C1 segment of cervical spinal cord (tissue), 14 donors: ENCODE data around the gene SYTL1.

Experiments used
- DNase-seq, 14 donors: peaks; one replicate each; lab custom pipeline; 2025; lab: John Stamatoyannopoulos, UW

The SYTL1 gene

GRCh38 chr1:27318136-27318535, 23.7 kb upstream of the SYTL1 start:
- peak in 1 of 14 donors; percentile 82 for DNase-seq

- DNase-seq = peak in 2 of 14 donors; percentile 36 to 98
Measured at GRCh38 chr1:27318596-27318995, 23.2 kb upstream of the SYTL1 start.

- peak; percentile 81 to 99 (median 94) for DNase-seq
Measured at GRCh38 chr1:27321813-27322568, 19.8 kb upstream of the SYTL1 start, which contains the start of gene TMEM222. Gene TMEM222 (plus strand): TSS chr1:27322163. CDS start chr1:27322198, 35 bp downstream.

GRCh38 chr1:27322569-27323240, 19.1 kb upstream of the SYTL1 start:
- peak in 2 of 14 donors; percentile 24 to 57 for DNase-seq

GRCh38 chr1:27325286-27325685, 16.5 kb upstream of the SYTL1 start:
- no peak for DNase-seq

GRCh38 chr1:27327964-27328363, 13.9 kb upstream of the SYTL1 start:
- DNase-seq = no peak

GRCh38 chr1:27330786-27331185, 11.0 kb upstream of the SYTL1 start:
- no peak for DNase-seq

- DNase-seq = no peak
Measured at GRCh38 chr1:27331426-27331825, 10.4 kb upstream of the SYTL1 start.

- peak in 1 of 14 donors; percentile 9 for DNase-seq
Measured at GRCh38 chr1:27331922-27332321, 9.9 kb upstream of the SYTL1 start.

GRCh38 chr1:27332536-27333281, 9.1 kb upstream of the SYTL1 start:
- DNase-seq = peak in 3 of 14 donors; percentile 9 to 34 (median 30)

- no peak for DNase-seq
Measured at GRCh38 chr1:27333717-27334279, 8.0 kb upstream of the SYTL1 start.

GRCh38 chr1:27335506-27336422, 6.1 kb upstream of the SYTL1 start:
- DNase-seq = no peak

GRCh38 chr1:27336756-27337155, 5.1 kb upstream of the SYTL1 start:
- DNase-seq = no peak

GRCh38 chr1:27338751-27339150, 3.1 kb upstream of the SYTL1 start:
- no peak for DNase-seq

GRCh38 chr1:27339213-27339612, 2.6 kb upstream of the SYTL1 start:
- DNase-seq = no peak

- DNase-seq = peak in 1 of 14 donors; percentile 47
Measured at GRCh38 chr1:27342391-27342777, 562 bp downstream of the SYTL1 start.

GRCh38 chr1:27342778-27343638, 1.2 kb downstream of the SYTL1 start:
- peak in 1 of 14 donors; percentile 62 for DNase-seq

- DNase-seq = peak in 1 of 14 donors; percentile 51
Measured at GRCh38 chr1:27343639-27344025, 1.8 kb downstream of the SYTL1 start.

GRCh38 chr1:27345272-27345671, 3.5 kb downstream of the SYTL1 start:
- no peak for DNase-seq

- DNase-seq = no peak
Measured at GRCh38 chr1:27346357-27346756, 4.5 kb downstream of the SYTL1 start.
